AG09319 (cell line): ENCODE data around the gene RCBTB2.
"Not testable (repeated sequence)": the region's sequence is repeated elsewhere in the genome, so short reads cannot be mapped to it uniquely, and the experiment has no call there.

Experiments
- DNase-seq: peaks from one replicate; pipeline ENCODE4 v3.0.0-alpha.2; 2010; ENCODE audit warnings: low read depth; ENCODE audit errors: extremely low read depth
- TF ChIP-seq, protein P1 (sequence below): IDR thresholded peaks from 2 replicates; pipeline ENCODE4 v1.5.1; 2011; ENCODE audit warnings: low read depth, mild to moderate bottlenecking, inconsistent platforms, low read length, moderate library complexity

The RCBTB2 gene

DNA sequence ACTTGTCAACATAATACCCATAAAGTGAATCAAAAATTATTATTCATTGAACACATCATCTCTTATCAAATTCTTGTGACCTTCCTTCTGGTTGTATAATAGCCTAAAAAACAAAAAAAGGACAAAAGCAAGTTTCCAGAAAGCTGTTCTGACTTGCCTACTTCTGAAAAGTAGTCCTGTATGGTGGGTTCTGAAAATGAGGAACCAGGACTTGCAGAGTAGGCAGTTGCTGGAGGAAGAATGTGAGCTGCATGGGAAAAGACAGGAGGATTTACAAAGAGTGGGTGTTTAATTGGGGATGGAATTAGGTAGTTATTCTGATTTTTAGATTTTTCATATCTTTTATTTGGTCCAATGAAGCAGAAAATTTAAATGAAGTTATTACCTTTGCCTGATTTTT, 56.7 kb downstream of the RCBTB2 start:
- no peak for DNase-seq
- TF ChIP-seq, protein P1, sequence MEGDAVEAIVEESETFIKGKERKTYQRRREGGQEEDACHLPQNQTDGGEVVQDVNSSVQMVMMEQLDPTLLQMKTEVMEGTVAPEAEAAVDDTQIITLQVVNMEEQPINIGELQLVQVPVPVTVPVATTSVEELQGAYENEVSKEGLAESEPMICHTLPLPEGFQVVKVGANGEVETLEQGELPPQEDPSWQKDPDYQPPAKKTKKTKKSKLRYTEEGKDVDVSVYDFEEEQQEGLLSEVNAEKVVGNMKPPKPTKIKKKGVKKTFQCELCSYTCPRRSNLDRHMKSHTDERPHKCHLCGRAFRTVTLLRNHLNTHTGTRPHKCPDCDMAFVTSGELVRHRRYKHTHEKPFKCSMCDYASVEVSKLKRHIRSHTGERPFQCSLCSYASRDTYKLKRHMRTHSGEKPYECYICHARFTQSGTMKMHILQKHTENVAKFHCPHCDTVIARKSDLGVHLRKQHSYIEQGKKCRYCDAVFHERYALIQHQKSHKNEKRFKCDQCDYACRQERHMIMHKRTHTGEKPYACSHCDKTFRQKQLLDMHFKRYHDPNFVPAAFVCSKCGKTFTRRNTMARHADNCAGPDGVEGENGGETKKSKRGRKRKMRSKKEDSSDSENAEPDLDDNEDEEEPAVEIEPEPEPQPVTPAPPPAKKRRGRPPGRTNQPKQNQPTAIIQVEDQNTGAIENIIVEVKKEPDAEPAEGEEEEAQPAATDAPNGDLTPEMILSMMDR, result no peak

DNA sequence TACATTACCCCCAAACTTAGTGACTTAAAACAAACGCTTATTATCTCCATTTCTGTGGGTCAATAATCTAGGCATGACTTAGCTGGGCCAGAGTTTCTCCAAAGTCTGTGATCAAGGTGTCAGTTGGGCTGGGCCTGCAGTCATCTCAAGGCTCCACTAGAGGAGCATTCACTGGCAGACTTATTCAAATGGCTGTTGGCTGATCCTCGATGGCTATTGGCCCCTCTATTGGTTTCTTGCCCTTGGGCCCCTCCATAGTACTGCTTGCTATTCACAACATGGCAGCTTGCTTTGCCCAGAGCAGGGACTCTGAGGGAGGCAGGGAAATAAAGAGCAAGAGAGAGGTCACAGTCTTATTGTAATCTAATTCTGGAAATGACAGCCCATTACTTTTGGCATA, 57.6 kb downstream of the RCBTB2 start:
- no peak for DNase-seq
- TF ChIP-seq, protein P1, result no peak

- TF ChIP-seq, protein P1, result no peak
- DNase-seq, result no peak
Observed at GRCh38 chr13:48457578-48458242, 75.2 kb downstream of the RCBTB2 start.

GRCh38 chr13:48456546-48456945, 76.3 kb downstream of the RCBTB2 start:
- no peak for DNase-seq
- TF ChIP-seq, protein P1, result no peak

GRCh38 chr13:48451196-48451595, 81.7 kb downstream of the RCBTB2 start:
- DNase-seq, result not testable (repeated sequence)

GRCh38 chr13:48449656-48450055, 83.2 kb downstream of the RCBTB2 start:
- DNase-seq, result no peak

GRCh38 chr13:48448959-48449614, 83.8 kb downstream of the RCBTB2 start:
- TF ChIP-seq, protein P1, result no peak
- DNase-seq, result no peak

More at GRCh38 chr13:48449656-48450055, 83.2 kb downstream of the RCBTB2 start:
- TF ChIP-seq, protein P1, result no peak
